GM21619 (cell line): ENCODE data around the gene TTI1.

Experiments
- ATAC-seq: cut with Tn5 transposase; IDR thresholded peaks from one replicate; pipeline ENCODE4 v1.9.1; 2021; ENCODE audit not compliant: unreplicated experiment

TTI1 gene

GRCh38 chr20:38033330-38034107 lies at the start of gene TTI1, which contains the start of gene RPRD1B:
Gene TTI1 (minus strand): TSS chr20:38033456. CDS start chr20:38013816, 19,640 bp downstream.
Gene RPRD1B (plus strand): TSS chr20:38033746. CDS start chr20:38033948, 202 bp downstream.
- ATAC-seq = peak; percentile 81

- ATAC-seq = no peak
Measured at GRCh38 chr20:38082894-38083293, 49.6 kb upstream of the TTI1 start.

- no peak for ATAC-seq
Measured at GRCh38 chr20:38081575-38081974, 48.3 kb upstream of the TTI1 start.

GRCh38 chr20:38079353-38079752 lies 46.1 kb upstream of the TTI1 start:
- ATAC-seq = no peak

- no peak for ATAC-seq
Measured at GRCh38 chr20:38078084-38078483, 44.8 kb upstream of the TTI1 start.

- no peak for ATAC-seq
Measured at GRCh38 chr20:38076548-38076947, 43.3 kb upstream of the TTI1 start.

- no peak for ATAC-seq
Measured at GRCh38 chr20:38075161-38075998, 42.1 kb upstream of the TTI1 start.

- ATAC-seq = no peak
Measured at GRCh38 chr20:38073307-38074071, 40.2 kb upstream of the TTI1 start.

GRCh38 chr20:38072898-38073297 lies 39.6 kb upstream of the TTI1 start:
- ATAC-seq = no peak

GRCh38 chr20:38067717-38068365 lies 34.6 kb upstream of the TTI1 start:
- ATAC-seq = no peak

- ATAC-seq = no peak
Measured at GRCh38 chr20:38066969-38067716, 33.9 kb upstream of the TTI1 start.

- ATAC-seq = no peak
Measured at GRCh38 chr20:38065764-38066375, 32.6 kb upstream of the TTI1 start.

- ATAC-seq = no peak
Measured at GRCh38 chr20:38063911-38064530, 30.8 kb upstream of the TTI1 start.

- ATAC-seq = no peak
Measured at GRCh38 chr20:38062890-38063289, 29.6 kb upstream of the TTI1 start.

GRCh38 chr20:38061109-38061508 lies 27.9 kb upstream of the TTI1 start:
- ATAC-seq = no peak

GRCh38 chr20:38060536-38060935 lies 27.3 kb upstream of the TTI1 start:
- ATAC-seq = no peak

- ATAC-seq = no peak
Measured at GRCh38 chr20:38059832-38060231, 26.6 kb upstream of the TTI1 start.

GRCh38 chr20:38057351-38057972 lies 24.2 kb upstream of the TTI1 start:
- ATAC-seq = no peak

GRCh38 chr20:38055848-38056247 lies 22.6 kb upstream of the TTI1 start:
- no peak for ATAC-seq
